22Rv1 (cell line): ENCODE data around the gene GSG1L.

Experiments used
- H3K27ac ChIP-seq: fragments of 450-650 bp; 2 replicates; pipeline ENCODE4 v1.5.1; 2017
- CTCF ChIP-seq: fragments of 450-650 bp; IDR thresholded peaks from 2 replicates; pipeline ENCODE4 v1.5.1; 2017; ENCODE audit warnings: mild to moderate bottlenecking
- ZFX ChIP-seq: fragments of 450-650 bp; IDR thresholded peaks from 2 replicates; pipeline ENCODE4 v1.6.1; 2017; ENCODE audit warnings: antibody characterized with exemption, borderline replicate concordance

Gene GSG1L

GRCh38 chr16:27993587-27993986 lies 69.9 kb downstream of the GSG1L start:
- H3K27ac ChIP-seq, result no peak overlapping the region
- TF ChIP-seq CTCF, result no peak
- no peak for TF ChIP-seq ZFX

GRCh38 chr16:27991876-27992275 lies 71.6 kb downstream of the GSG1L start:
- no peak for TF ChIP-seq ZFX
- no peak for TF ChIP-seq CTCF
- no peak overlapping the region for H3K27ac ChIP-seq

- TF ChIP-seq CTCF (no peak), ZFX (no peak)
Measured at GRCh38 chr16:27985981-27986380, 77.5 kb downstream of the GSG1L start.

GRCh38 chr16:27984121-27984520 lies 79.4 kb downstream of the GSG1L start:
- no peak overlapping the region for H3K27ac ChIP-seq
- TF ChIP-seq ZFX, result no peak
- TF ChIP-seq CTCF, result no peak

More at GRCh38 chr16:27985981-27986380, 77.5 kb downstream of the GSG1L start:
- no peak overlapping the region for H3K27ac ChIP-seq

GRCh38 chr16:27983244-27983643 lies 80.3 kb downstream of the GSG1L start:
- TF ChIP-seq CTCF (no peak), ZFX (no peak)
- no peak overlapping the region for H3K27ac ChIP-seq

GRCh38 chr16:27982184-27982583 lies 81.3 kb downstream of the GSG1L start:
- TF ChIP-seq ZFX (no peak), CTCF (no peak)
- no peak overlapping the region for H3K27ac ChIP-seq

GRCh38 chr16:27980919-27981700 lies 82.4 kb downstream of the GSG1L start:
- TF ChIP-seq ZFX (no peak), CTCF (no peak)
- H3K27ac ChIP-seq, result no peak overlapping the region
